Caco-2 (cell line): Measurements from ENCODE around the gene TUBA8. TPM values are rescaled to one million over a fixed set of nuclear protein-coding genes. Genes with fewer than 3 reads are reported as not detected.

Experiments
- BruUV-seq: library from RNA; stranded (reverse); fragments of 400-500 nt; replicated peaks from 2 replicates; lab custom pipeline; 2021; lab: Mats Ljungman, UMichigan
- CTCF ChIA-PET: fragments of 300-600 bp; sonication (Branson Sonifier 250); formaldehyde crosslinking; loops from one replicate; lab custom pipeline; 2022; ENCODE audit warnings: antibody characterized with exemption; lab: Charles Lee
- POLR2A ChIA-PET: fragments of 300-600 bp; sonication (Branson Sonifier 250); formaldehyde crosslinking; loops from one replicate; lab custom pipeline; 2022; ENCODE audit warnings: antibody characterized with exemption; lab: Charles Lee
- DNase-seq, 2 experiments: peaks; one replicate each; pipeline versions ENCODE4 v3.0.0 to v3.0.0-alpha.2; 2020 to 2022
- H3K27me3 ChIP-seq: replicated peaks from 2 replicates; pipeline ENCODE4 v1.6.0; 2011; ENCODE audit warnings: low read length; ENCODE audit not compliant: control insufficient read depth, insufficient read depth
- H3K36me3 ChIP-seq: 2 replicates; pipeline ENCODE4 v1.5.1; 2011; ENCODE audit warnings: low read length; ENCODE audit not compliant: control insufficient read depth, insufficient read depth
- H3K4me1 ChIP-seq: fragments of 250-450 bp; sonication (Bioruptor Pico); 2 replicates; pipeline ENCODE4 v1.5.1; 2020; ENCODE audit warnings: mild to moderate bottlenecking
- H3K4me3 ChIP-seq: 2 replicates; pipeline ENCODE4 v1.5.1; 2011; ENCODE audit warnings: low read depth, mild to moderate bottlenecking, control low read depth, low read length
- H3K9me3 ChIP-seq: fragments of 250-450 bp; sonication (Bioruptor Pico); 2 replicates; pipeline ENCODE4 v1.5.1; 2020; ENCODE audit warnings: mild to moderate bottlenecking, moderate library complexity
- H3K27ac Mint-ChIP-seq: one replicate; pipeline ENCODE4 v1.8.0; 2022; ENCODE audit warnings: mixed read lengths; ENCODE audit not compliant: unreplicated experiment
- H3K27me3 Mint-ChIP-seq: one replicate; pipeline ENCODE4 v1.8.0; 2022; ENCODE audit warnings: mixed read lengths; ENCODE audit not compliant: insufficient read depth, unreplicated experiment
- H3K36me3 Mint-ChIP-seq: one replicate; pipeline ENCODE4 v1.8.0; 2022; ENCODE audit warnings: mild to moderate bottlenecking, mixed read lengths; ENCODE audit not compliant: insufficient read depth, unreplicated experiment
- H3K4me1 Mint-ChIP-seq: one replicate; pipeline ENCODE4 v1.8.0; 2022; ENCODE audit warnings: low read depth, mixed read lengths; ENCODE audit not compliant: unreplicated experiment
- H3K4me3 Mint-ChIP-seq: one replicate; pipeline ENCODE4 v1.8.0; 2022; ENCODE audit warnings: mild to moderate bottlenecking, moderate library complexity, mixed read lengths; ENCODE audit not compliant: unreplicated experiment
- H3K9me3 Mint-ChIP-seq: one replicate; pipeline ENCODE4 v1.8.0; 2022; ENCODE audit warnings: mixed read lengths; ENCODE audit not compliant: unreplicated experiment
- CTCF ChIP-seq, 2 experiments: fragments of 200-600 bp in 1 of 2; IDR thresholded peaks; 1 replicate in 1 of 2; 2 replicates in 1 of 2; pipeline versions ENCODE4 v1.5.1 to v1.8.0; 2011 to 2022; ENCODE audit warnings: antibody characterized with exemption in 1 of 2, control low read depth in 1 of 2, inconsistent platforms in 1 of 2, low read depth in 1 of 2, low read length in 1 of 2, mild to moderate bottlenecking in 1 of 2, moderate library complexity in 1 of 2; ENCODE audit not compliant: insufficient read depth in 1 of 2, severe bottlenecking in 1 of 2, unreplicated experiment in 1 of 2
- intact Hi-C: fragments of 100-400 bp; cut with micrococcal nuclease; formaldehyde crosslinking; loops from one replicate; pipeline ENCODE4 v1.10.0; 2022; ENCODE audit not compliant: unreplicated experiment
- total RNA-seq: library from RNA; stranded (reverse); gene quantifications from 2 replicates; pipeline ENCODE4 v1.2.3, GENCODE V29; 2022

Gene TUBA8
- total RNA-seq, 1 experiment from 2014 or later, result 0.73 TPM

- peaks cover 24% of the 10 kb centered on the region for H3K4me1 Mint-ChIP-seq
- H3K9me3 Mint-ChIP-seq, result no peaks in the 10 kb centered on the region
- no peak for DNase-seq
- H3K27me3 Mint-ChIP-seq, result no peaks in the 10 kb centered on the region
- intact Hi-C loops, result loop anchor here (5.0 kb wide), 4 partner anchors 53 to 518 kb away; partner anchors contain the start of gene MICAL3
- no peaks in the 10 kb centered on the region for H3K9me3 ChIP-seq
- POLR2A ChIA-PET, result no interaction called here
- H3K4me3 Mint-ChIP-seq, result no peak overlapping the region
- H3K36me3 ChIP-seq, result peaks cover 2% of the 10 kb centered on the region; the same call in 1 of the 2 replicates
- CTCF ChIA-PET, result interaction anchor here (1.0 to 2.8 kb wide), 15 partner anchors 10 to 333 kb away, joined by 3 to 23 read pairs (median 9); no protein-coding TSS in a partner anchor
- no peak for TF ChIP-seq CTCF (IDR thresholded peaks at IDR 0.05; ENCODE audit: insufficient read depth in 1 of 2, low read depth in 1 of 2, low read length in 1 of 2, severe bottlenecking in 1 of 2, unreplicated experiment in 1 of 2)
- H3K4me3 ChIP-seq, result no peak overlapping the region
- peaks cover 24% of the 10 kb centered on the region for H3K36me3 Mint-ChIP-seq
- H3K27me3 ChIP-seq, result no peaks in the 10 kb centered on the region
- H3K4me1 ChIP-seq, result peaks cover 31% of the 10 kb centered on the region
- no TSS peak for BruUV-seq
- H3K27ac Mint-ChIP-seq, result no peak overlapping the region
Observed at GRCh38 chr22:18075101-18075719, 35.4 kb upstream of the TUBA8 start.

GRCh38 chr22:18075720-18076497 lies 34.7 kb upstream of the TUBA8 start:
- ChIA-PET CTCF (interaction anchor here (0.6 to 2.8 kb wide), 24 partner anchors 11 to 517 kb away, joined by 3 to 23 read pairs (median 4); no protein-coding TSS in a partner anchor), POLR2A (interaction anchor here (0.9 kb wide), 1 partner anchor 76 kb away, joined by 3 read pairs; no protein-coding TSS in a partner anchor)
- Histone ChIP-seq H3K36me3 (peaks cover 2% of the 10 kb centered on the region; the same call in 1 of the 2 replicates), H3K27me3 (no peaks in the 10 kb centered on the region), H3K4me1 (peaks cover 24% of the 10 kb centered on the region), H3K4me3 (no peak overlapping the region), H3K9me3 (no peaks in the 10 kb centered on the region)
- no TSS peak for BruUV-seq
- H3K27me3 Mint-ChIP-seq, result no peaks in the 10 kb centered on the region
- no peak overlapping the region for H3K4me3 Mint-ChIP-seq
- H3K9me3 Mint-ChIP-seq, result no peaks in the 10 kb centered on the region
- peaks cover 24% of the 10 kb centered on the region for H3K4me1 Mint-ChIP-seq
- intact Hi-C loops, result loop anchor here (1.0 to 5.0 kb wide), 7 partner anchors 54 to 519 kb away; partner anchors contain the start of gene MICAL3
- no peak overlapping the region for H3K27ac Mint-ChIP-seq
- peak; percentile 47 to 84 for DNase-seq
- peak; percentile 75 to 81 for TF ChIP-seq CTCF (IDR thresholded peaks at IDR 0.05; ENCODE audit: insufficient read depth in 1 of 2, low read depth in 1 of 2, low read length in 1 of 2, severe bottlenecking in 1 of 2, unreplicated experiment in 1 of 2)
- peaks cover 28% of the 10 kb centered on the region for H3K36me3 Mint-ChIP-seq

- no peak for TF ChIP-seq CTCF (IDR thresholded peaks at IDR 0.05; ENCODE audit: insufficient read depth in 1 of 2, low read depth in 1 of 2, low read length in 1 of 2, severe bottlenecking in 1 of 2, unreplicated experiment in 1 of 2)
- Histone ChIP-seq H3K36me3 (peaks cover 4% of the 10 kb centered on the region), H3K9me3 (no peaks in the 10 kb centered on the region), H3K4me3 (peak overlapping the region; percentile 98), H3K4me1 (peaks cover 16% of the 10 kb centered on the region), H3K27me3 (no peaks in the 10 kb centered on the region)
- H3K4me1 Mint-ChIP-seq, result peaks cover 24% of the 10 kb centered on the region
- peaks cover 41% of the 10 kb centered on the region for H3K36me3 Mint-ChIP-seq
- peak overlapping the region; percentile 99 for H3K4me3 Mint-ChIP-seq
- no peak for DNase-seq
- POLR2A ChIA-PET, result interaction anchor here (0.6 to 1.3 kb wide), 2 partner anchors 16 to 180 kb away, joined by 6 to 7 read pairs; no protein-coding TSS in a partner anchor
- no peaks in the 10 kb centered on the region for H3K27me3 Mint-ChIP-seq
- no peaks in the 10 kb centered on the region for H3K9me3 Mint-ChIP-seq
- intact Hi-C loops, result loop anchor here (2.0 to 5.0 kb wide), 6 partner anchors 55 to 520 kb away; partner anchors contain the start of gene MICAL3
- CTCF ChIA-PET, result interaction anchor here (0.9 to 2.8 kb wide), 5 partner anchors 16 to 334 kb away, joined by 3 to 23 read pairs (median 3); no protein-coding TSS in a partner anchor
- H3K27ac Mint-ChIP-seq, result peak overlapping the region; percentile 95
- TSS peak; percentile 82 for BruUV-seq
Observed at GRCh38 chr22:18077087-18077638, 33.4 kb upstream of the TUBA8 start.
